HG03432 (cell line): ENCODE data around the gene KAT5.
"Not testable (repeated sequence)": the region's sequence is repeated elsewhere in the genome, so short reads cannot be mapped to it uniquely, and the experiment has no call there.

Experiments
- ATAC-seq: cut with Tn5 transposase; IDR thresholded peaks from one replicate; pipeline ENCODE4 v1.9.1; 2021; ENCODE audit warnings: mild to moderate bottlenecking, moderate library complexity; ENCODE audit not compliant: unreplicated experiment

KAT5 gene

DNA sequence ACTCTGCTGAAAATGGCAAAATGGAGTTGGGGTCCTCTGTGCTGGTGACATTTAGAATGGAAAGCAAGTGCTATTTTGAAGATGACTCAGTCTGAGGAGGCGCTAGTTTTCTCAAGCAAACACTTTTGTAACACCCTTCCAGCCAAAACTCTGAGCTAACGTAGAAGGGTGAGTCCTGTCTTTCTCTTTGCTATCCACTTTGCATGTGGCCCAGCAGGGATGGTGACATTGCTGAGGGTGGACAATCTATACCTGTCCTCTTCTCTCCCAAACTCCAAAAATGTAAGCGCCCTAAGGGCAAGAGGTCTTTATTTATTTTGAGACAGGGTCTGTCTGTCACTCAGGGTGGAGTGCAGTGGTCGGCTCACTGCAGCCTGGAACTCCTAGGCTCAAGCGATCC, 3.6 kb upstream of the KAT5 start:
- ATAC-seq, result no peak

- ATAC-seq, result no peak
Observed at GRCh38 chr11:65709661-65710060, 2.4 kb upstream of the KAT5 start.

- no peak for ATAC-seq
Observed at GRCh38 chr11:65710421-65710820, 1.6 kb upstream of the KAT5 start.

GRCh38 chr11:65712633-65713076, 603 bp downstream of the KAT5 start:
- no peak for ATAC-seq

DNA sequence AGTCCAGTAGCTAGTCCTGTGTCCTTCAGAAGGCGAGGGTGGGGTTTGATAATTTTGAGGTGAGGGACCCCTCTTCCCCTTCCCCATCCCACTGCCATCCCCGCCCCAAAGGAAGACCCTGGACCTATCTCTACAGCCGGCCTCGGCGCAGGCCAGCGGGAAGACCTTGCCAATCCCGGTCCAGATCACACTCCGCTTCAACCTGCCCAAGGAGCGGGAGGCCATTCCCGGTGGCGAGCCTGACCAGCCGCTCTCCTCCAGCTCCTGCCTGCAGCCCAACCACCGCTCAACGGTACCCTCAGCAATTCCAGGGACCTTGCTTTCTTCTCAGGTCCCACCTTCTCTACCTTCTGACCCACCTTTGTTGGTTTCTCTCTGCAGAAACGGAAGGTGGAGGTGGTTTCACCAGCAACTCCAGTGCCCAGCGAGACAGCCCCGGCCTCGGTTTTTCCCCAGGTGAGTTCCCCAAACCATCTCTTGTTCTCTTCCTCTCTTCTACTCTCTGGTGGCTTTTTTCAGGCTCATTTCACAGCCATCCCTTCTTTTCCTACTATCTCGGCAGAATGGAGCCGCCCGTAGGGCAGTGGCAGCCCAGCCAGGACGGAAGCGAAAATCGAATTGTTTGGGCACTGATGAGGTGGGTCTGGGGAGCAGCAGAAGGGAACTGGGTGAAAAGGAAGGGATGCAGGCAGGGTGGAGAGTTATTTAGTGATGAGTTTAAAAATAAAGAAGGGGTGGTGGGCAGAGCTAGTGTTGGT, 1.3 kb downstream of the KAT5 start:
- no peak for ATAC-seq

- ATAC-seq, result no peak
Observed at GRCh38 chr11:65714433-65714832, 2.4 kb downstream of the KAT5 start.

- ATAC-seq, result no peak
Observed at GRCh38 chr11:65716302-65716701, 4.2 kb downstream of the KAT5 start.

GRCh38 chr11:65716774-65717405, 4.8 kb downstream of the KAT5 start:
- ATAC-seq, result no peak

- ATAC-seq, result no peak
Observed at GRCh38 chr11:65717906-65718305, 5.9 kb downstream of the KAT5 start.

GRCh38 chr11:65718531-65718930, 6.5 kb downstream of the KAT5 start:
- ATAC-seq, result no peak

DNA sequence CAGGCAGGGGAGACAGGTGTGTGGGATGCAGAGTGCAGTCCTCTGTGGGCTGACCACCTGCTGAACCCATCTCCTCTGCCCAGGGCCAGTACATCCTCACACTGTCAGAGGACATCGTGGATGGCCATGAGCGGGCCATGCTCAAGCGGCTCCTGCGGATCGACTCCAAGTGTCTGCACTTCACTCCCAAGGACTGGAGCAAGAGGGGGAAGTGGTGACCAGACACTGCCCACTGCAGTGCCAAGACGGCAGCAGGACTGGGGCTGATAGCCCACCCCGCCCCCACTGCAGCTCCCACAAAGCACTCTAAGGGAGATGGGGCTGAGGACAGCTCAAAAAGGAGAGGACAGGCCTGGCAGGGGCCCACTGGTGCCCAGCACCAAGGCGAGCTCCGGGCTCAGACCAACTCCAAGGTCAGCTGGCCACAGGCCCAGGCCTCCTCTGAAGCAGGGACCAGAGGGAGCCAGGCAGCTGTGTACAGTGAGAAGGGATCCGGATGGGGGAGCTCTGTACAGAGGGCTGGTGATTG, 7.0 kb downstream of the KAT5 start:
- ATAC-seq, result no peak

DNA sequence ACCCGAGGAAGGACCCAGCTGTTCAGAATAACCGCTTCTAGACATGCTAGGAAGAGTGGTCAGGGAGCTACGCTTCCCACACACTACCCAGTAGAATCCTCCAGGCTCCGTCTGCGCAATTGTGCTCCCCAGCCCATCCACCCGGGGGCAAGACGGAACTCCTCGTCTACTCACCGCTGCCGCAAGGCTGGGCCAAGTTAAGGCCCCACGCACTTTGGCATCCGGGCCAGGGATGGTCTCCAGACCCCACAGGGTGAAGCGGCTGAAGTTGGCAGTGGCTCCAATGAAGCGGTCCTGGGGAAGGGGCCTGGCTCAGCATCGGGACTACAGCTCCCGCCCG, 7.8 kb downstream of the KAT5 start:
- ATAC-seq, result no peak

GRCh38 chr11:65720211-65720934, 8.3 kb downstream of the KAT5 start, which contains the start of gene RNASEH2C:
Gene RNASEH2C (minus strand): TSS chr11:65720798. CDS start chr11:65720758, 40 bp downstream.
- peak; percentile 78 for ATAC-seq

DNA sequence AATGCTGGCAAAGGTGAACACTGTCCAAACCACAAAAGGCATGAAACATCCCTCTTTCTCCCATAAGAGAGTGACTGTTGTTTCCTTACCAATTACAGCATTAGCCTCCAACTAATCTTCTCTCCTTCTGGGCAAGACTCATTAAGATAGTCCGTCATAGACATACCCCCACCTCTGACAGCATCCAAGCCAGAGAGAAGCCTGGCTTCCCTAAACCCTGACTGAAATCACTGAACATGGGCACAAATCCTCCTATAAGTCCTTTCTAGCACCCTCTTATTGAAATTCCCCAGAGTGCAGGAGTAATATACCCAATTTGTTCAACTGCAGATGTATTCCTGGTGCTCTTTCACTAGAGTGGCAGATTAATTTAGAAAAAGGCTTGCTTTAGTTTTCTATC, 10.2 kb downstream of the KAT5 start:
- no peak for ATAC-seq

DNA sequence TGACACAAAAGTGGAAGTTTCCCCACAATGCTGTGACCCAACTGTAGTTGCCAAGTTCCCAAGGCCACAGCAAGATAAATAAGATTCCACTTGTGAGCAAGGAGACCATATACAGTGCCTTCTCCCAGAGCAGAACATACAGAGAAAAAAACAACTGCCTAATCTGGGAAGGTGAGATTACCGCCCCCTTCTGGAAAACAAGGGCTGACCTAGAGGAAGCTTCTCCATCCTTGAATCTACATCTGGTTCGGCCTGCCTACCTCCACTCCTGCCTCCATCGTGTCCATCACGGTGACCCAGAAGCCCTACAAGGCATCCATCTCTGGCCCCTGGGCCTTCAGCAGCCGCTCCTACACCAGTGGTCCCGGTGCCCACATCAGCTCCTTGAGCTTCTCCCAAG, 14.6 kb downstream of the KAT5 start:
- ATAC-seq, result no peak

GRCh38 chr11:65727865-65728264, 15.8 kb downstream of the KAT5 start:
- no peak for ATAC-seq

- ATAC-seq, result no peak
Observed at GRCh38 chr11:65730461-65730860, 18.4 kb downstream of the KAT5 start.

DNA sequence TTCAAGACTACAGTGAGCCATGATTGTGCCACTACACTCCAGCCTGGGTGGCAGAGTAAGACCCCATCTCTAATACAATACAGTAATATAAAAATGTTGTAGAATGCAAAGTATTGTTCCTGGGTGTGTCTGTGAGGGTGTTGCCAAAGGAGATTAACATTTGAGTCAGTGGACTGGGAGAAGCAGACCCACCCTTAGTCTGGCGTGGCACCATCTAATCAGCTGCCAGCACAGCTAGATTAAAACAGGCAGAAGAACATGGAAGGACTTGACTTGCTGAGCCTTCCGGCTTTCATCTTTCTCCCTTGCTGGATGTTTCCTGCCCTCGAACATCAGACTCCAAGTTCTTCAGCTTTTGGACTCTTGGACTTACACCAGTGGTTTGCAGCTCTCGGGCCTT, 23.1 kb downstream of the KAT5 start:
- not testable (repeated sequence) for ATAC-seq

DNA sequence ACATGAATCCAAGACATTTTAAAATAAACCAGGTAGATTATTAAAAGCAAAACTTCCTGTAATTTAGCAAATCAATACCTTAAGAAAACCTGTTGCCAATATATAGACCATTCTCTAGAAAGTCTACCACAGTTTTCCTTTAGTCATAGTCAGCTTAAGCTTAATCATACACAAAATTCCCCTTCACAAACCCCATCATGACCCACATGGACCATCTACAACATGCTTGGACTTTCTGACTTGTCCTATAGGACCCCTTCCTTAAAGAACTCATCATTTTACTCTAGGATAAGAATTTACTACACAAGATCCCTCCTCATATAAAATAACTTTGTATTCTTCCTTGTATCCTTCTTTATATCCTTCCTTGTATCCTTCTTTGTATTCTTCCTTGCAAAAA, 24.8 kb downstream of the KAT5 start:
- no peak for ATAC-seq

GRCh38 chr11:65739022-65739421, 27.0 kb downstream of the KAT5 start:
- no peak for ATAC-seq

DNA sequence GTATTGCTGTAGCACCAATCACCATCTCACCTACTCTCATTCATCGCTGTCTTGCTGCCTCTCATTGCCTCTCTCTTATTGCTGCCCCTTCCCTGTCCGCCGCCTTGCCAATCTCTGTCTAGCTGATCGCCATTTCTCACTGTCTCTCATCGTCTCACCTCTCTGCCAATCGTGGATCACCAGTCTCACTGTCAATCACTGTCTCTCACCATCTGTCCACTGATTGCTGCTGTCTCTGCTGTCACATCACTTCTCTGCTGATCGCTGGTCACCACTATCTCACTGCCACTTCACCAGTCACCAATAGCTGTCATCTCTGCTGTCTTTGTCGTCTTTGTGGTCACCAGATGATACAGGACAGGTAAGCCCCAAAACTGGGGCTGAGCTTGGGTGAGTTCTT, 29.1 kb downstream of the KAT5 start:
- ATAC-seq, result no peak

- ATAC-seq, result no peak
Observed at GRCh38 chr11:65742353-65742752, 30.3 kb downstream of the KAT5 start.
